NCI-H2171 treated with DMSO at 0.1 percent for 48 hours (cell line): ENCODE data around the gene CPT1A.

Experiments
- DNase-seq: peaks from one replicate; lab custom pipeline; 2025; lab: John Stamatoyannopoulos, UW

Gene CPT1A

GRCh38 chr11:68707527-68707926 is 134.2 kb downstream of the CPT1A start:
- no peak for DNase-seq

DNA sequence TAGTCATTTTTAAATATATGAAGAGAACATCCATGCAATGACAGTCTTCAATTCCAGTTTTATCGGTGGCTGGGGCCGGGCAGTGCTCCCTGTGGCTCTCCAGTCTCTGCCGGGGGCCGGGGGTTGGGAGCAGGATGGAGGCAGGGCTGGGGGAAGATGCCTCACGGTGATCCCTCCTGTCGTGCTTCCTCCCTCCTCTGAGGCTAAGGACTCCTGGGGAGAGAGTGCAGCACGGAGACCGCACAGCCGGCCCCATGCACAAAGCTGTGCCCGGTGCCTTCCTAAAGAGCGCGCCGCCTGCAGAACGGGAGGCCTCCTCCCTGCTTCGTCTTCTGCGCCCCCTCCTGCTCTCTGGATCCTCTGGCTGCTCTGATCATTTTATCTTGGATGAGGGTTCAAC is 136.8 kb downstream of the CPT1A start:
- no peak for DNase-seq
